Posterior vena cava (tissue), 2 donors: ENCODE measurements around the gene ST3GAL4. TPM values are rescaled to one million over a fixed set of nuclear protein-coding genes. Genes with fewer than 3 reads are reported as not detected.
"Not testable (repeated sequence)": the region's sequence is repeated elsewhere in the genome, so short reads cannot be mapped to it uniquely, and the experiment has no call there.

ENCODE experiments used
- DNase-seq: peaks from one replicate; pipeline ENCODE4 v3.0.0-alpha.2; 2020; ENCODE audit warnings: low spot score
- intact Hi-C, 2 donors: fragments of 100-400 bp; cut with DNase I; formaldehyde crosslinking; loops; one replicate each; pipeline versions ENCODE4 v1.14.1 to v1.14.2; 2022 to 2023
- total RNA-seq, 2 donors: library from RNA; stranded (reverse); fragmentation: NEBNext Ultra II Directional; extraction: Animal tissue kit (Norgen Biotek cat#: 25700); gene quantifications; one replicate each; pipeline ENCODE4 v1.2.1, GENCODE V29; 2021
- donor health status: DM: yes; HTN: yes; CAD: no.
- donor health status: DM: yes; HTN: yes; CAD: no.

The ST3GAL4 gene
- total RNA-seq, 2 donors from 2014 or later: 36.8 to 44.6 TPM

GRCh38 chr11:126357969-126358762 lies 2.7 kb downstream of the ST3GAL4 start:
- intact Hi-C loops: loop anchor here in 1 of 2 donors (5.0 kb wide), 1 partner anchor 69 kb away; no protein-coding TSS in a partner anchor
- peak; percentile 75 for DNase-seq

DNA sequence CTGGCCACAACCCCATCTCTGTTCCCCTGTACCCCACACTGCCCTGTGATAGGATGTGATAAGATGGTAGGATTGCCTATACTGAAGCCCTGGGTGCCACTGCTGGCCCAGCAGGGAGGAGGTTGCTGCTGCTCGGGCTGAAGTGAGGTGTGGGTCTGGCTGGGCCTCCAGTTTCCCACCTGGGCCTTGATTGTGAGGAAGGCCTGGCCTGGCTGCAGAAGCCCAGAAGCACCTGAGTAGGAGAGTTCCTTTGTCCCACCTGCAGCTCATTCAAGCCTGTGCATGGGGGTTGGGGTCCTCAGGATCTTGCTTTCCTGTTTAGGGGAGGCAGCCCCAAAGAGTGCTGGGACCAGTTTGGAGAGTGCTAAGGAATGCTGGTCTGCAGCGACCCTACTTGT lies 3.3 kb downstream of the ST3GAL4 start:
- peak; percentile 40 for DNase-seq
- intact Hi-C loops: loop anchor here in 1 of 2 donors (5.0 kb wide), 1 partner anchor 69 kb away; no protein-coding TSS in a partner anchor

DNA sequence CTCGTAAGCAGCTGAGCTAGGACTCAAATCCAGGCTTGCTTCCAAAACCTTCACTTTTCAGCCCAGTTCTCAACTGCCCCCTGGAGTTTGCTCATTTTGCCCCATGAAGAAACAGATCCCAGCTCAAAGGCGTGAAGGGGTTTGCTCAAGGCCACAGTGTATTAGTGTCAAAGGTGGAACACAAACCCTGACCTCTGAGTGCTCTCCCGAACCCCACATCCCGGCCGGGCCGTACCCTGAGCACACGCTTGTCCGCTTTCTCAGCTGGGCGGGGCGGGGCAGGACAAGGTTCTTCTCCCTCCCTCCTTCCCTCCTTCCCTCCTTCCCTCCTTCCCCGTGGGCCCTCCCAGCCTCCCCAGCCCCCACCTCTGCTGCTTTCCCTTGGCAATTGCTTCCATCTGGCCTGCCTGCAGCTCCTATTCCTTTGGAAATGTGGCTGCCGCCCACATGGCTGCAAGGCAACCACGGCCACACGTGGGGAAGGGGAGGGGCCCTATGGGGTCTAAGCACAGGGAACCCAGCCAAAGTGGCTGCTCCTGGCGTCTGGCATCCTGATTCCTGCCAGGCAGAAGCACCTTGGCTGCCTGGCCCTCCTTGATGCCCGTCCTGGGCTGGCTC lies 4.1 kb downstream of the ST3GAL4 start:
- intact Hi-C loops: loop anchor here in 1 of 2 donors (5.0 kb wide), 1 partner anchor 68 kb away; no protein-coding TSS in a partner anchor
- peak; percentile 93 for DNase-seq

DNA sequence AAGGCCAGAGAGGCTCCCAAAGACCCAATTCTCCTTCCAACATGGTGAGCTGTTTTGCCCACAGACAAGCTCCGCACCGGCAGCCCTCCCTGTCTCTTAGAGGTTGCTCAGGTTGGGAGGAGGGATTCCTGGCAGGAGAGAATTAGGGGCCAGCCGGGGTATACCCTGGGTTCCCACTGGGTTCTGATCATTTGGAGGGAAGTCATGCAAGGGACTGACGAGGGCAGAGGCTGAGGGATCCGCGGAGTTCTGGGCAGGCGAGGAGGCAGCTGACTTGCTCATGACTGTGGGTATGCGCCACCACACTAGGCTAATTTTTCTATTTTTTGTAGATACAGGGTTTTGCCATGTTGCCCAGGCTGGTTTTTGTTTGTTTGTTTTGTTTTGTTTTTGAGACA lies 4.6 kb downstream of the ST3GAL4 start:
- intact Hi-C loops: no loop called here

GRCh38 chr11:126361400-126361799 lies 5.9 kb downstream of the ST3GAL4 start:
- DNase-seq: peak; percentile 62
- intact Hi-C loops: no loop called here

More for the DNA sequence above, 4.6 kb downstream of the ST3GAL4 start:
- no peak for DNase-seq

- DNase-seq: peak; percentile 49
- intact Hi-C loops: no loop called here
Observed at GRCh38 chr11:126362879-126363655, 7.6 kb downstream of the ST3GAL4 start.

GRCh38 chr11:126363706-126364248 lies 8.3 kb downstream of the ST3GAL4 start:
- DNase-seq: peak; percentile 74
- intact Hi-C loops: no loop called here

DNA sequence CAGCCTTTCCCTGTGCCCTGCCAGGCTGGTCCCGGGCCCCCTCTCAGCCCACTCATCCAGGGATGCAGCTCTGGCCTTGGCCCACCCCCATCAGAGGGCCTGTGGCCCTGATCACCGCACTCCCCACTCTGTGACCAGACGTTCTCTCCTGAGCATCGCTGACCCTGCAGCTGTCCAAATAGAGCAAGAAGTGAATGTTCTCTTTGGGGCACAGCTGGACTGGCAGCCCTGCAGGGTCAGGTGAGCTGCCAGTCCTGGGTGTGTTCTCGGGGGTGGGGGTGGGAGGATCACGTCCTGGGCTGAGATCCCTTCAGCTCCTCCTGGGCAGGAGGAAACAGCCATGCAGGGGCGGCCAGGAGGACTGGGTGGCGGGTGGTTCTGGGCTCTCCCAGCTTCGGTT lies 9.2 kb downstream of the ST3GAL4 start:
- DNase-seq: peak; percentile 1

DNA sequence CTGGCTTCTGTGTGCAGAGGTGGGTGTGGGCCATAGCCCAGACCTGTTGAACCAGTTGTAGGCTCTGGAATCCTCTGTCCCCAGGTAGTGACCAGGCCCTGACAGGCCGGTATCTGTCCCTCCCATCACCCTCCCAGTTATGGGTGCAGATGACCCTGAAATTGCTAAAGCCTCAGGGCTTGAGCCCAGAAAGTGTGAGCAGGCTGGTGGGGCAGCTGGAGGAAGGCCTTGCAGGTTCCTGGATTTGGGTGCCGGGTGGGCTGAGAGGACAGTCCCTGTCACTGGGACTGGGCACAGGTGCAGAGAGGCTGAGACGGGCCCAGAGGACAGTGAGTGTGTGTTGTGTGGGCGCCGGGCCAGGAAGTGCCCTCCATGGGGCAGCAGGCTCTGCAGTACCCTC lies 10.0 kb downstream of the ST3GAL4 start:
- peak; percentile 70 for DNase-seq
- intact Hi-C loops: not testable (repeated sequence)

More for the DNA sequence above, 9.2 kb downstream of the ST3GAL4 start:
- intact Hi-C loops: not testable (repeated sequence)

DNA sequence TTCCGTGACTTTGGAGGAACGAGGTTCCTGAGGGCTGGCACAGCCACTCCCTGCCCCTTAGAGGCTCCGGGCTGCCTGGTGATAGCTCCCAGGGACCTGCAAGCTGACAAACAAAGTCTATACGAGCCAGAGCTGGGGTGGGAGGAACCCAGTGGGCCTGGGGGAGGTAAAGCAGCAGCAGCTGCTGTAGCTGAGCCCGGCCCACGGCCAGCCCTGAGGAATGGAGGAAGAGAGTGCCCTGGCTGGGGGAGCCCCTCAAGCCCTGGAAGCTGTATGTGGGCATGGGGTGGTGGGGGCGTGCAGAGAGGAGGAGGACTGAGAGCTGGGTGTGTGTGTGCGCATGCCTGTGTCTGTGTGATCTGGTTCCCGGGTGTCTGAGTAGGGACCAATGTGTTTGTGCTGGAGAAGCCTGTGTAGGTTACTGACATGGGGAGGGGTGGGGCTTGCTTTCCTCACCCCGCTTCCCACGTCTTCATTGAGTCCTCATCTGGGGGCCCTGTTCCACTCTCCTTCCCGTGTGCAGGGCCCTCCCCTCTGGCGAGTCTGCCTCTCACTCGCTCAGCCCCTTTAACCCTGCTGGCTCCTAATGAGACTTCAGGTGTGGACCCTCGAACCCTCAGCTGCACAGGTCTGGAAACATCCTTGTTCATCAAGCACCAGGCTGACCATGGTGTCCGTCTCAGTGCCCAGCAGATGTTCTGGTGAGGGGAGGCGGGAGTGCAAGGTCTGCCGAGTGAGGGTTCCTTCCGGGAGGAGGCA lies 10.8 kb downstream of the ST3GAL4 start:
- intact Hi-C loops: no loop called here
- peak; percentile 61 for DNase-seq

DNA sequence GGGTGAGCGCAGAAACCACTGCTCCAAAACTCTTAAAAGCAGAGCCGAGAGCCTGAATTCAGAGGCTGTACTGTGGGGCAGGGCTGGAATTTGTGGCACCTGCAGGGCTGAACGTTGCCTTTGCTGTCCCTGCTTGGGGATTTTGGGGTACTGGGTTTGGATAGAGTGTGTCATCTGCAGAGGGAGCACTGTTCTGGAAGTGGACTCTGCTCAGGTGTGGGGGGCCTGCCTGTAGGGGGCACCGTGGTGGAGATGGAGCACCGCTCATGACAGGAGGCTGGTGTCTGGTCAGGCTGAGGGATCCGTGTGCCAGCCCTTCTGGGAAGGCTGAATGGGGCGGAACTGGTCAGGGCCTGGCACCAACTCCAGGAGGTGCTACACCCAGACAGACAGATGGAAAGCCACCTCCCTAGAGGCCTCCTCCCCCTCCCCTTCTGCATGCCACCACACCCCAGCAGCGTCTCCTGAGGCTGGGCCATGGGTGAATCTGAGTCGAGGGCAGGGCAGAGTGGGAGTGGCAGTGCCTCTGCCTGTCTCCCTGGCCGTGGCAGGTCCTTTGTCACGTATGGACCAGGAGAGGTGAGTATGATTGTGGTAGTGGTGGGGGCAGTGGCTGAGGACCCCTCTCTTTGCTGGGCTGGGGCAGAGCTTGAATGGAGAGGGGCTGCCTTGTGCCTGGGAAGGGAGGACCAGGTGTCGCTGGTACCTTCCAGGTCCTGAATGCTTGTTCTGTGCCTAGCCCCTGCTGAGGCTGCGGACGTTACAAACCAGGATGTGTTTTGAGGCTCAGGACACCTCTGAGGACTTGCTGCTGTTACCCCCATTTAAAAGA lies 11.6 kb downstream of the ST3GAL4 start:
- intact Hi-C loops: not testable (repeated sequence)
- peak; percentile 56 for DNase-seq

- intact Hi-C loops: not testable (repeated sequence)
- peak; percentile 56 for DNase-seq
Observed at GRCh38 chr11:126367806-126368205, 12.3 kb downstream of the ST3GAL4 start.

GRCh38 chr11:126368336-126369119 lies 13.0 kb downstream of the ST3GAL4 start:
- DNase-seq: peak; percentile 73
- intact Hi-C loops: not testable (repeated sequence)

GRCh38 chr11:126370016-126370415 lies 14.5 kb downstream of the ST3GAL4 start:
- intact Hi-C loops: no loop called here
- no peak for DNase-seq

DNA sequence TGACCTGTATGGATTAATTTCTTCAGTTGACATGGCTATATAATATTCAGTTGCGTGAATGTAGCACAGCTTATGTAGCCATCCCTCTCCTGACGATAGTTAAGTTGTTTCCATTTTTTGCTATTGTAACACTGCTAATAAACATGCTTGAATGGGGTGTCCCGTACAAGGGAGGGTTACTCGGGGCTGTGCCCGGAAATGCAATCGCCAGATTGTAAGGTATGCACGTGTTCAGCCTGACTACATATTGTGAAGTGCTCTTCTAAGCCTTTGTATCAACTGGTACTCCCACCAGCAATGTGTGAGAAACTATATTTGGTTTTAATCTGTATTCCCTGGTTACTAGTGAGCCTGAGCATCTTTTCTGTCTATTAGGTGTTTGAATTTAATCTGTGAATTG lies 16.1 kb downstream of the ST3GAL4 start:
- intact Hi-C loops: no loop called here
- DNase-seq: peak; percentile 4

- peak; percentile 77 for DNase-seq
- intact Hi-C loops: not testable (repeated sequence)
Observed at GRCh38 chr11:126373389-126374066, 18.0 kb downstream of the ST3GAL4 start.
